GM23338 (cell line): Measurements from ENCODE around the gene GAREM1. TPM values are rescaled to one million over a fixed set of nuclear protein-coding genes. Genes with fewer than 3 reads are reported as not detected.
"Not testable (repeated sequence)": the region's sequence is repeated elsewhere in the genome, so short reads cannot be mapped to it uniquely, and the experiment has no call there.

Experiments
- ATAC-seq: fragments of 200-7000 bp; cut with Tn5 transposase; 3 replicates; pipeline ENCODE4 v1.9.1; 2020
- DNase-seq: peaks from one replicate; pipeline ENCODE4 v3.0.0-alpha.2; 2015; ENCODE audit warnings: low spot score
- H2AFZ ChIP-seq: fragments of 200-600 bp; sonication (generic); 2 replicates; pipeline ENCODE4 v1.8.0; 2016; ENCODE audit warnings: antibody characterized with exemption, mild to moderate bottlenecking, moderate library complexity
- H3F3A ChIP-seq: fragments of 200-600 bp; sonication (generic); replicated peaks from 2 replicates; pipeline ENCODE4 v1.8.0; 2017; ENCODE audit warnings: antibody characterized with exemption, mixed run types, low read depth
- H3K27ac ChIP-seq: fragments of 200-600 bp; sonication (generic); 2 replicates; pipeline ENCODE4 v1.6.1; 2016; ENCODE audit warnings: low read depth
- H3K27me3 ChIP-seq: fragments of 200-600 bp; sonication (generic); 2 replicates; pipeline ENCODE4 v1.8.0; 2016; ENCODE audit warnings: mild to moderate bottlenecking, mixed run types, moderate library complexity; ENCODE audit not compliant: insufficient read depth
- H3K36me3 ChIP-seq: fragments of 200-600 bp; sonication (generic); 2 replicates; pipeline ENCODE4 v1.8.0; 2016; ENCODE audit warnings: mild to moderate bottlenecking; ENCODE audit not compliant: insufficient read depth
- H3K4me1 ChIP-seq: fragments of 200-600 bp; sonication (generic); 2 replicates; pipeline ENCODE4 v1.8.0; 2016; ENCODE audit warnings: mild to moderate bottlenecking, moderate library complexity; ENCODE audit not compliant: insufficient read depth
- H3K4me2 ChIP-seq: fragments of 200-600 bp; sonication (generic); 2 replicates; pipeline ENCODE4 v1.7.1; 2017; ENCODE audit warnings: mixed run types
- H3K4me3 ChIP-seq: fragments of 200-600 bp; sonication (generic); 2 replicates; pipeline ENCODE4 v1.6.1; 2016; ENCODE audit warnings: mixed run types
- H3K79me2 ChIP-seq: fragments of 200-600 bp; sonication (generic); replicated peaks from 2 replicates; pipeline ENCODE4 v1.8.0; 2017; ENCODE audit warnings: mild to moderate bottlenecking; ENCODE audit not compliant: insufficient read depth
- H3K9me2 ChIP-seq: fragments of 200-600 bp; sonication (generic); 2 replicates; pipeline ENCODE4 v1.8.0; 2017; ENCODE audit not compliant: insufficient read depth
- H4K20me1 ChIP-seq: fragments of 200-600 bp; sonication (generic); replicated peaks from 2 replicates; pipeline ENCODE4 v1.8.0; 2017; ENCODE audit warnings: mild to moderate bottlenecking; ENCODE audit not compliant: insufficient read depth
- H3K27ac Mint-ChIP-seq: 2 replicates; pipeline ENCODE4 v1.8.0; 2020; ENCODE audit warnings: inconsistent platforms, mild to moderate bottlenecking, moderate library complexity, mixed read lengths
- H3K27me3 Mint-ChIP-seq: 3 replicates; pipeline ENCODE4 v1.8.0; 2022; ENCODE audit warnings: low read depth, mild to moderate bottlenecking, moderate library complexity, mixed read lengths, inconsistent platforms; ENCODE audit not compliant: insufficient read depth, poor library complexity
- H3K36me3 Mint-ChIP-seq: 3 replicates; pipeline ENCODE4 v1.8.0; 2021; ENCODE audit warnings: low read depth, mild to moderate bottlenecking, inconsistent platforms, moderate library complexity, mixed read lengths
- H3K4me1 Mint-ChIP-seq: 3 replicates; pipeline ENCODE4 v1.8.0; 2020; ENCODE audit warnings: mild to moderate bottlenecking, inconsistent platforms, mixed read lengths
- H3K4me3 Mint-ChIP-seq: 3 replicates; pipeline ENCODE4 v1.8.0; 2021; ENCODE audit warnings: moderate library complexity, mild to moderate bottlenecking, inconsistent platforms, mixed read lengths
- H3K9me3 Mint-ChIP-seq: 3 replicates; pipeline ENCODE4 v1.8.0; 2020; ENCODE audit warnings: moderate library complexity, mild to moderate bottlenecking, inconsistent platforms, mixed read lengths
- CTCF ChIP-seq, 2 experiments: fragments of 200-600 bp in 1 of 2; sonication (generic) in 1 of 2; conservative IDR thresholded peaks; 2 replicates each; pipeline versions ENCODE4 v1.5.1 to v1.6.1; 2016 to 2017; ENCODE audit warnings: antibody characterized with exemption in 2 of 2, low read depth in 2 of 2, mild to moderate bottlenecking in 2 of 2, moderate library complexity in 1 of 2
- ETS1 ChIP-seq: IDR thresholded peaks from 2 replicates; pipeline ENCODE4 v1.6.1; 2016; ENCODE audit warnings: antibody characterized with exemption
- EZH2phosphoT487 ChIP-seq: fragments of 200-600 bp; sonication (generic); IDR thresholded peaks from one replicate; pipeline ENCODE4 v1.8.1; 2018; ENCODE audit warnings: antibody characterized with exemption; ENCODE audit not compliant: unreplicated experiment
- JUNB ChIP-seq: IDR thresholded peaks from one replicate; pipeline ENCODE4 v1.6.1; 2016; ENCODE audit warnings: antibody characterized with exemption; ENCODE audit not compliant: unreplicated experiment
- NANOG ChIP-seq: IDR thresholded peaks from 2 replicates; pipeline ENCODE4 v1.6.1; 2016; ENCODE audit warnings: antibody characterized with exemption, borderline replicate concordance
- POLR2AphosphoS5 ChIP-seq: IDR thresholded peaks from 2 replicates; pipeline ENCODE4 v1.6.1; 2016; ENCODE audit warnings: antibody characterized with exemption, low read depth
- STAT1 ChIP-seq: IDR thresholded peaks from one replicate; pipeline ENCODE4 v1.6.1; 2016; ENCODE audit warnings: antibody characterized with exemption; ENCODE audit not compliant: unreplicated experiment
- ZNF114 ChIP-seq: fragments of 250-450 bp; sonication (Bioruptor Pico); IDR thresholded peaks from 2 replicates; pipeline ENCODE4 v1.5.0; 2020; ENCODE audit warnings: mild to moderate bottlenecking, moderate library complexity
- ZNF331 ChIP-seq: fragments of 250-450 bp; sonication (Bioruptor Pico); IDR thresholded peaks from 2 replicates; pipeline ENCODE4 v1.5.0; 2020; ENCODE audit warnings: low read depth, mild to moderate bottlenecking, moderate library complexity
- polyA plus RNA-seq: library from polyadenylated mRNA; unstranded; fragments of >200 nt; fragmentation: Nextera tagmentation; extraction: Ambion mirVana; gene quantifications from 2 replicates; pipeline ENCODE4 v1.2.1, GENCODE V29; 2016
- total RNA-seq: library from RNA; depleted of rRNA; stranded (reverse); fragments of >200 nt; shearing (Covaris generic); gene quantifications from 2 replicates; pipeline ENCODE4 v1.2.3, GENCODE V29; 2014

The GAREM1 gene
- total and polyA plus RNA-seq, 2 experiments from 2014 or later, result 2.7 to 6.0 TPM

GRCh38 chr18:32238635-32239268 is 231.9 kb downstream of the GAREM1 start:
- Histone ChIP-seq H2AFZ (peak overlapping the region; percentile 87), H4K20me1 (no peaks in the 10 kb centered on the region), H3K9me2 (no peaks in the 10 kb centered on the region), H3K4me1 (peaks cover 13% of the 10 kb centered on the region), H3K27ac (no peak overlapping the region), H3K4me2 (0 out of 2 replicates have a peak overlapping the region, but pooled peaks have one; percentile 10), H3K27me3 (no peaks in the 10 kb centered on the region), H3F3A (no peaks in the 10 kb centered on the region), H3K4me3 (no peak overlapping the region), H3K79me2 (no peaks in the 10 kb centered on the region), H3K36me3 (no peaks in the 10 kb centered on the region)
- ATAC-seq, result peak; percentile 64
- H3K27ac Mint-ChIP-seq, result no peak overlapping the region
- H3K27me3 Mint-ChIP-seq, result peaks cover 3% of the 10 kb centered on the region
- H3K36me3 Mint-ChIP-seq, result peaks cover 3% of the 10 kb centered on the region
- H3K4me1 Mint-ChIP-seq, result peaks cover 14% of the 10 kb centered on the region
- DNase-seq, result peak; percentile 51
- H3K9me3 Mint-ChIP-seq, result peaks cover 5% of the 10 kb centered on the region
- no peak overlapping the region for H3K4me3 Mint-ChIP-seq
- peak; percentile 33 to 51 for TF ChIP-seq CTCF (conservative IDR thresholded peaks at IDR 0.05; ENCODE audit: low read depth in 2 of 2)
- no peak for TF ChIP-seq ZNF331 (CRISPR knock-in tag)
- no peak for TF ChIP-seq STAT1
- TF ChIP-seq EZH2phosphoT487, result no peak
- TF ChIP-seq ETS1, result no peak
- TF ChIP-seq JUNB, result no peak
- TF ChIP-seq ZNF114 (CRISPR knock-in tag), result no peak

GRCh38 chr18:32237049-32237448 is 233.6 kb downstream of the GAREM1 start:
- peaks cover 11% of the 10 kb centered on the region for H3K4me1 ChIP-seq
- no peak for ATAC-seq
- no peaks in the 10 kb centered on the region for H3K36me3 ChIP-seq
- no peak overlapping the region for H3K27ac ChIP-seq
- peaks cover 3% of the 10 kb centered on the region for H3K27me3 Mint-ChIP-seq
- H3K4me1 Mint-ChIP-seq, result peaks cover 12% of the 10 kb centered on the region
- no peak overlapping the region for H3K27ac Mint-ChIP-seq
- no peak overlapping the region for H2AFZ ChIP-seq
- H3K4me3 Mint-ChIP-seq, result no peak overlapping the region
- no peak overlapping the region for H3K4me3 ChIP-seq
- H3K4me2 ChIP-seq, result no peak overlapping the region
- H3K9me3 Mint-ChIP-seq, result peaks cover 10% of the 10 kb centered on the region
- TF ChIP-seq ZNF331 (CRISPR knock-in tag) (no peak), ETS1 (no peak), POLR2AphosphoS5 (no peak), JUNB (no peak), NANOG (no peak)
- H3K79me2 ChIP-seq, result no peaks in the 10 kb centered on the region
- H3K27me3 ChIP-seq, result no peaks in the 10 kb centered on the region
- H3K9me2 ChIP-seq, result no peaks in the 10 kb centered on the region
- DNase-seq, result no peak
- H4K20me1 ChIP-seq, result no peaks in the 10 kb centered on the region
- no peaks in the 10 kb centered on the region for H3F3A ChIP-seq
- H3K36me3 Mint-ChIP-seq, result peaks cover 7% of the 10 kb centered on the region

GRCh38 chr18:32233348-32233747 is 237.3 kb downstream of the GAREM1 start:
- not testable (repeated sequence) for H3K9me2 ChIP-seq, H2AFZ ChIP-seq, H3K36me3 Mint-ChIP-seq, H3K4me3 ChIP-seq, H3K4me1 ChIP-seq, H3K4me1 Mint-ChIP-seq, H3K27ac ChIP-seq, ATAC-seq, DNase-seq, H3K36me3 ChIP-seq, H3K27me3 Mint-ChIP-seq, H3K4me3 Mint-ChIP-seq, H3K4me2 ChIP-seq, H3K27me3 ChIP-seq, H4K20me1 ChIP-seq, H3K27ac Mint-ChIP-seq, H3K79me2 ChIP-seq, H3K9me3 Mint-ChIP-seq, H3F3A ChIP-seq
